Memory B cell (primary cell): ENCODE results near the gene TSBP1.
"Not testable (repeated sequence)": the region's sequence is repeated elsewhere in the genome, so short reads cannot be mapped to it uniquely, and the experiment has no call there.

Experiments used
- ATAC-seq: fragments of 150-1000 bp; cut with Tn5 transposase; 2 replicates; pipeline ENCODE4 v1.10.0; 2021; ENCODE audit warnings: low read depth, mild to moderate bottlenecking, moderate library complexity
- DNase-seq, 2 donors: peaks; one replicate each; pipeline ENCODE4 v3.0.0; 2022; ENCODE audit warnings: low spot score in 2 of 2
- H3K27ac Mint-ChIP-seq: one replicate; pipeline ENCODE4 v1.8.0; 2022; ENCODE audit warnings: mild to moderate bottlenecking, moderate library complexity, mixed read lengths
- H3K27me3 Mint-ChIP-seq: one replicate; pipeline ENCODE4 v1.8.0; 2022; ENCODE audit warnings: mixed read lengths
- H3K36me3 Mint-ChIP-seq: one replicate; pipeline ENCODE4 v1.8.0; 2022; ENCODE audit warnings: mild to moderate bottlenecking, mixed read lengths
- H3K4me1 Mint-ChIP-seq: one replicate; pipeline ENCODE4 v1.8.0; 2022; ENCODE audit warnings: mixed read lengths
- H3K4me3 Mint-ChIP-seq: one replicate; pipeline ENCODE4 v1.8.0; 2022; ENCODE audit warnings: mild to moderate bottlenecking, moderate library complexity, mixed read lengths
- H3K9me3 Mint-ChIP-seq: one replicate; pipeline ENCODE4 v1.8.0; 2022; ENCODE audit warnings: mixed read lengths

TSBP1 gene

GRCh38 chr6:32393665-32394420 is 22.1 kb upstream of the TSBP1 start:
- no peaks in the 10 kb centered on the region for H3K9me3 Mint-ChIP-seq
- peaks cover 10% of the 10 kb centered on the region for H3K4me1 Mint-ChIP-seq
- ATAC-seq (no peak), DNase-seq (no peak)
- H3K36me3 Mint-ChIP-seq = peaks cover 2% of the 10 kb centered on the region
- no peak overlapping the region for H3K27ac Mint-ChIP-seq
- H3K27me3 Mint-ChIP-seq = no peaks in the 10 kb centered on the region
- H3K4me3 Mint-ChIP-seq = no peak overlapping the region

- Mint-ChIP-seq H3K36me3 (peaks cover 2% of the 10 kb centered on the region), H3K27ac (no peak overlapping the region), H3K4me3 (no peak overlapping the region), H3K4me1 (peaks cover 13% of the 10 kb centered on the region), H3K27me3 (no peaks in the 10 kb centered on the region), H3K9me3 (no peaks in the 10 kb centered on the region)
- ATAC-seq (no peak), DNase-seq (no peak)
Measured at GRCh38 chr6:32391505-32391904, 19.8 kb upstream of the TSBP1 start.

GRCh38 chr6:32387589-32388340 is 16.1 kb upstream of the TSBP1 start:
- Mint-ChIP-seq H3K9me3 (no peaks in the 10 kb centered on the region), H3K27me3 (no peaks in the 10 kb centered on the region), H3K36me3 (peaks cover 1% of the 10 kb centered on the region), H3K4me1 (peaks cover 11% of the 10 kb centered on the region), H3K4me3 (no peak overlapping the region), H3K27ac (no peak overlapping the region)
- DNase-seq (no peak), ATAC-seq (no peak)

- Mint-ChIP-seq H3K27ac (no peak overlapping the region), H3K9me3 (no peaks in the 10 kb centered on the region), H3K4me3 (no peak overlapping the region), H3K27me3 (no peaks in the 10 kb centered on the region), H3K36me3 (no peaks in the 10 kb centered on the region), H3K4me1 (peaks cover 14% of the 10 kb centered on the region)
- DNase-seq (no peak), ATAC-seq (no peak)
Measured at GRCh38 chr6:32386040-32386439, 14.3 kb upstream of the TSBP1 start.

- DNase-seq = no peak
- H3K4me3 Mint-ChIP-seq = no peak overlapping the region
- H3K27ac Mint-ChIP-seq = peak overlapping the region; percentile 29
- H3K36me3 Mint-ChIP-seq = no peaks in the 10 kb centered on the region
- peak; percentile 42 for ATAC-seq
- peaks cover 20% of the 10 kb centered on the region for H3K4me1 Mint-ChIP-seq
- H3K9me3 Mint-ChIP-seq = no peaks in the 10 kb centered on the region
- no peaks in the 10 kb centered on the region for H3K27me3 Mint-ChIP-seq
Measured at GRCh38 chr6:32382757-32383420, 11.2 kb upstream of the TSBP1 start.

GRCh38 chr6:32379545-32379944 is 7.8 kb upstream of the TSBP1 start:
- Mint-ChIP-seq H3K4me1 (peaks cover 23% of the 10 kb centered on the region), H3K27ac (no peak overlapping the region), H3K36me3 (no peaks in the 10 kb centered on the region), H3K9me3 (no peaks in the 10 kb centered on the region), H3K27me3 (no peaks in the 10 kb centered on the region), H3K4me3 (no peak overlapping the region)
- peak; percentile 56 for ATAC-seq
- DNase-seq = no peak

GRCh38 chr6:32375739-32376529 is 4.2 kb upstream of the TSBP1 start:
- no peak for DNase-seq
- Mint-ChIP-seq H3K27me3 (no peaks in the 10 kb centered on the region), H3K27ac (no peak overlapping the region)

GRCh38 chr6:32371229-32371628 is 474 bp downstream of the TSBP1 start:
- Mint-ChIP-seq H3K36me3 (peaks cover 4% of the 10 kb centered on the region), H3K9me3 (no peaks in the 10 kb centered on the region), H3K27ac (no peak overlapping the region), H3K27me3 (peaks cover 1% of the 10 kb centered on the region), H3K4me1 (peaks cover 5% of the 10 kb centered on the region), H3K4me3 (no peak overlapping the region)
- DNase-seq = no peak
- ATAC-seq = no peak

More at GRCh38 chr6:32375739-32376529, 4.2 kb upstream of the TSBP1 start:
- no peak overlapping the region for H3K4me3 Mint-ChIP-seq
- no peak for ATAC-seq
- peaks cover 17% of the 10 kb centered on the region for H3K4me1 Mint-ChIP-seq
- peaks cover 3% of the 10 kb centered on the region for H3K36me3 Mint-ChIP-seq
- H3K9me3 Mint-ChIP-seq = no peaks in the 10 kb centered on the region

- Mint-ChIP-seq H3K36me3 (peaks cover 4% of the 10 kb centered on the region), H3K27ac (no peak overlapping the region), H3K4me3 (no peak overlapping the region), H3K9me3 (no peaks in the 10 kb centered on the region), H3K4me1 (peaks cover 2% of the 10 kb centered on the region), H3K27me3 (peaks cover 1% of the 10 kb centered on the region)
- DNase-seq (no peak), ATAC-seq (no peak)
Measured at GRCh38 chr6:32370505-32370904, 1.2 kb downstream of the TSBP1 start.

- Mint-ChIP-seq H3K4me1 (peaks cover 2% of the 10 kb centered on the region), H3K36me3 (peaks cover 4% of the 10 kb centered on the region), H3K4me3 (no peak overlapping the region), H3K9me3 (no peaks in the 10 kb centered on the region), H3K27me3 (peaks cover 1% of the 10 kb centered on the region), H3K27ac (no peak overlapping the region)
- ATAC-seq (no peak), DNase-seq (no peak)
Measured at GRCh38 chr6:32369660-32370059, 2.0 kb downstream of the TSBP1 start.

- H3K27ac Mint-ChIP-seq = no peak overlapping the region
- H3K36me3 Mint-ChIP-seq = peaks cover 4% of the 10 kb centered on the region
- H3K4me3 Mint-ChIP-seq = no peak overlapping the region
- H3K4me1 Mint-ChIP-seq = peaks cover 2% of the 10 kb centered on the region
- H3K27me3 Mint-ChIP-seq = peaks cover 1% of the 10 kb centered on the region
- DNase-seq (no peak), ATAC-seq (no peak)
- H3K9me3 Mint-ChIP-seq = peaks cover 3% of the 10 kb centered on the region
Measured at GRCh38 chr6:32367644-32368043, 4.1 kb downstream of the TSBP1 start.

- H3K4me3 Mint-ChIP-seq, H3K36me3 Mint-ChIP-seq, H3K27ac Mint-ChIP-seq, H3K9me3 Mint-ChIP-seq, H3K27me3 Mint-ChIP-seq, DNase-seq, ATAC-seq, H3K4me1 Mint-ChIP-seq: not testable (repeated sequence)
Measured at GRCh38 chr6:32359225-32359624, 12.5 kb downstream of the TSBP1 start.

GRCh38 chr6:32358548-32358947 is 13.2 kb downstream of the TSBP1 start:
- not testable (repeated sequence) for H3K27ac Mint-ChIP-seq, H3K36me3 Mint-ChIP-seq, H3K9me3 Mint-ChIP-seq, H3K27me3 Mint-ChIP-seq, H3K4me3 Mint-ChIP-seq, H3K4me1 Mint-ChIP-seq, ATAC-seq, DNase-seq

- H3K4me3 Mint-ChIP-seq = no peak overlapping the region
- no peak for ATAC-seq
- H3K36me3 Mint-ChIP-seq = no peaks in the 10 kb centered on the region
- H3K27me3 Mint-ChIP-seq = no peaks in the 10 kb centered on the region
- no peaks in the 10 kb centered on the region for H3K9me3 Mint-ChIP-seq
- H3K27ac Mint-ChIP-seq = peak overlapping the region; percentile 3
- H3K4me1 Mint-ChIP-seq = peaks cover 3% of the 10 kb centered on the region
- no peak for DNase-seq
Measured at GRCh38 chr6:32355018-32355417, 16.7 kb downstream of the TSBP1 start.
